HepG2 (cell line): ENCODE data around the gene BMF. TPM values are rescaled to one million over a fixed set of nuclear protein-coding genes. Genes with fewer than 3 reads are reported as not detected.
A peak's percentile ranks its signal among the peaks of the same experiment; 100 is the strongest.

Source experiments
- CBX5 ChIP-seq: sonication (generic); formaldehyde crosslinking; IDR thresholded peaks from 2 replicates; pipeline ENCODE4 v1.4.0; 2020; ENCODE audit warnings: missing genetic modification reagents, borderline replicate concordance
- CCAR2 ChIP-seq: fragments of 200-400 bp; formaldehyde crosslinking; optimal IDR thresholded peaks from 2 replicates; pipeline ENCODE3; 2018; ENCODE audit warnings: low read depth, mild to moderate bottlenecking, low read length, moderate library complexity
- FOXJ3 ChIP-seq: sonication (generic); formaldehyde crosslinking; IDR thresholded peaks from 2 replicates; pipeline ENCODE4 v1.4.0; 2020; ENCODE audit warnings: missing genetic modification reagents, mild to moderate bottlenecking, borderline replicate concordance
- FOXK1 ChIP-seq: sonication (generic); formaldehyde crosslinking; IDR thresholded peaks from 2 replicates; pipeline ENCODE4 v1.4.0; 2020; ENCODE audit warnings: low read depth, missing genetic modification reagents, borderline replicate concordance
- FOXK2 ChIP-seq: fragments of 450-650 bp; IDR thresholded peaks from 2 replicates; pipeline ENCODE4 v1.6.1; 2016
- HIC2 ChIP-seq: sonication (generic); formaldehyde crosslinking; IDR thresholded peaks from 2 replicates; pipeline ENCODE4 v1.9.0; 2022; ENCODE audit warnings: low read depth, missing genetic modification reagents
- JARID2 ChIP-seq: sonication (generic); formaldehyde crosslinking; IDR thresholded peaks from 2 replicates; pipeline ENCODE4 v1.8.1; 2023; ENCODE audit warnings: missing genetic modification reagents, inconsistent platforms; ENCODE audit not compliant: insufficient replicate concordance
- KLF11 ChIP-seq: IDR thresholded peaks from 2 replicates; pipeline ENCODE4 v1.6.1; 2016; ENCODE audit warnings: missing compliant biosample characterization
- MEIS2 ChIP-seq: sonication (generic); formaldehyde crosslinking; IDR thresholded peaks from 2 replicates; pipeline ENCODE4 v1.9.0; 2021; ENCODE audit warnings: mild to moderate bottlenecking, missing genetic modification reagents
- NFIB ChIP-seq: sonication (generic); formaldehyde crosslinking; IDR thresholded peaks from 2 replicates; pipeline ENCODE4 v1.9.0; 2021; ENCODE audit warnings: missing genetic modification reagents, mild to moderate bottlenecking, borderline replicate concordance
- NFKB2 ChIP-seq: sonication (generic); formaldehyde crosslinking; IDR thresholded peaks from 2 replicates; pipeline ENCODE4 v1.4.0; 2020; ENCODE audit warnings: missing genetic modification reagents, borderline replicate concordance
- SMARCE1 ChIP-seq: fragments of 450-650 bp; IDR thresholded peaks from 2 replicates; pipeline ENCODE4 v1.6.1; 2017; ENCODE audit warnings: borderline replicate concordance
- SOX5 ChIP-seq: IDR thresholded peaks from 2 replicates; pipeline ENCODE4 v1.6.1; 2016; ENCODE audit warnings: borderline replicate concordance
- SRSF4 ChIP-seq: fragments of 200-400 bp; formaldehyde crosslinking; IDR thresholded peaks from one replicate; pipeline ENCODE4 v1.6.1; 2018; ENCODE audit warnings: mild to moderate bottlenecking, low read depth, low read length, moderate library complexity; ENCODE audit not compliant: poor library complexity, severe bottlenecking
- SUZ12 ChIP-seq: fragments of 150-350 bp; IDR thresholded peaks from 2 replicates; pipeline ENCODE4 v1.6.1; 2014; ENCODE audit warnings: low read depth, low read length
- TSC22D2 ChIP-seq: sonication (generic); formaldehyde crosslinking; IDR thresholded peaks from 2 replicates; pipeline ENCODE4 v1.5.1; 2020; ENCODE audit warnings: missing genetic modification reagents, mild to moderate bottlenecking, borderline replicate concordance
- ZNF24 ChIP-seq: fragments of 450-650 bp; IDR thresholded peaks from 2 replicates; pipeline ENCODE4 v1.6.1; 2017; ENCODE audit warnings: antibody characterized with exemption, mild to moderate bottlenecking
- ZNF263 ChIP-seq: sonication (generic); formaldehyde crosslinking; IDR thresholded peaks from 2 replicates; pipeline ENCODE4 v1.4.0; 2020; ENCODE audit warnings: missing genetic modification reagents
- ZNF264 ChIP-seq: sonication (generic); formaldehyde crosslinking; IDR thresholded peaks from 2 replicates; pipeline ENCODE4 v1.4.0; 2020; ENCODE audit warnings: missing genetic modification reagents
- ZNF460 ChIP-seq: sonication (generic); formaldehyde crosslinking; IDR thresholded peaks from 2 replicates; pipeline ENCODE4 v1.5.1; 2020; ENCODE audit warnings: missing genetic modification reagents, mild to moderate bottlenecking, borderline replicate concordance
- ZNF496 ChIP-seq: sonication (generic); formaldehyde crosslinking; IDR thresholded peaks from 2 replicates; pipeline ENCODE4 v1.8.1; 2023; ENCODE audit warnings: mild to moderate bottlenecking, moderate library complexity, missing genetic modification reagents; ENCODE audit not compliant: insufficient replicate concordance
- ZNF510 ChIP-seq: sonication (generic); formaldehyde crosslinking; IDR thresholded peaks from 2 replicates; pipeline ENCODE4 v1.4.0; 2020; ENCODE audit warnings: low read depth, mild to moderate bottlenecking, missing genetic modification reagents
- ZNF513 ChIP-seq: sonication (generic); formaldehyde crosslinking; conservative IDR thresholded peaks from 2 replicates; pipeline ENCODE4 v1.5.0; 2020; ENCODE audit warnings: missing genetic modification reagents
- ZNF616 ChIP-seq: sonication (generic); formaldehyde crosslinking; IDR thresholded peaks from 2 replicates; pipeline ENCODE4 v1.5.0; 2020; ENCODE audit warnings: low read depth, mild to moderate bottlenecking, missing genetic modification reagents
- ZNF619 ChIP-seq: sonication (generic); formaldehyde crosslinking; IDR thresholded peaks from 2 replicates; pipeline ENCODE4 v1.4.0; 2020; ENCODE audit warnings: mild to moderate bottlenecking, missing genetic modification reagents
- ZNF766 ChIP-seq: sonication (generic); formaldehyde crosslinking; IDR thresholded peaks from 2 replicates; pipeline ENCODE4 v1.5.0; 2020; ENCODE audit warnings: missing genetic modification reagents, borderline replicate concordance
- ZNF816 ChIP-seq: sonication (generic); formaldehyde crosslinking; IDR thresholded peaks from 2 replicates; pipeline ENCODE4 v1.8.0; 2022; ENCODE audit warnings: missing genetic modification reagents, mild to moderate bottlenecking, borderline replicate concordance
- ZSCAN12 ChIP-seq: sonication (generic); formaldehyde crosslinking; IDR thresholded peaks from 2 replicates; pipeline ENCODE4 v1.9.0; 2021; ENCODE audit warnings: mild to moderate bottlenecking, missing genetic modification reagents
- polyA plus RNA-seq, 8 experiments: library from polyadenylated mRNA; depleted of rRNA in 3 of 8; stranded (reverse) in 7 of 8; unstranded in 1 of 8; fragments of >200 nt; fragmentation: Illumina TruSeq in 4 of 8; extraction: Trizol in 4 of 8; gene quantifications; 2 replicates each; pipeline versions ENCODE4 v1.2.1 to v1.2.3, GENCODE V29; 2011 to 2016; ENCODE audit warnings: low read depth in 4 of 8, missing spikeins in 1 of 8, mixed read lengths in 1 of 8; ENCODE audit not compliant: insufficient read depth in 1 of 8
- total RNA-seq, 5 experiments: library from RNA; depleted of rRNA; stranded (reverse); fragments of >200 nt; fragmentation: Illumina TruSeq; extraction: Trizol; gene quantifications; 2 replicates each; pipeline ENCODE4 v1.2.3, GENCODE V29; 2016; ENCODE audit warnings: low read depth in 1 of 5
- TF ChIP-seq, protein P1 (sequence below): sonication (generic); formaldehyde crosslinking; IDR thresholded peaks from 2 replicates; pipeline ENCODE4 v1.8.0; 2022; ENCODE audit warnings: mild to moderate bottlenecking, missing genetic modification reagents, moderate library complexity

The BMF gene
- total and polyA plus RNA-seq, 2 of the 13 experiments (the other 11 are each of a cell fraction or from before 2014, with no cell fraction given): 8.7 to 15.9 TPM

GRCh38 chr15:40115670-40116093, 7.0 kb upstream of the BMF start (continued):
- TF ChIP-seq SMARCE1 (no peak), ZNF263 (no peak), ZNF460 (CRISPR knock-in tag) (no peak), ZNF616 (CRISPR knock-in tag) (no peak), TSC22D2 (CRISPR knock-in tag) (no peak), ZNF513 (no peak), NFIB (CRISPR knock-in tag) (no peak), ZNF510 (CRISPR knock-in tag) (no peak), CCAR2 (no peak), JARID2 (CRISPR knock-in tag) (no peak), SOX5 (CRISPR knock-in tag) (peak; percentile 38; the same call in 1 of the 2 replicates), ZNF496 (CRISPR knock-in tag) (no peak), SUZ12 (no peak), ZNF24 (no peak), FOXK1 (CRISPR knock-in tag) (no peak), ZSCAN12 (CRISPR knock-in tag) (no peak), NFKB2 (CRISPR knock-in tag) (0 out of 2 replicates have a peak, but pooled peaks have one; percentile 40), CBX5 (CRISPR knock-in tag) (0 out of 2 replicates have a peak, but pooled peaks have one; percentile 34), KLF11 (CRISPR knock-in tag) (no peak), ZNF766 (CRISPR knock-in tag) (no peak), FOXJ3 (CRISPR knock-in tag) (no peak), ZNF619 (CRISPR knock-in tag) (no peak), FOXK2 (no peak), HIC2 (CRISPR knock-in tag) (0 out of 2 replicates have a peak, but pooled peaks have one; percentile 41), MEIS2 (CRISPR knock-in tag) (peak; percentile 59; the same call in 1 of the 2 replicates), ZNF816 (CRISPR knock-in tag) (no peak), SRSF4 (no peak), ZNF264 (CRISPR knock-in tag) (no peak; the same call in 1 of the 2 replicates)
- TF ChIP-seq, protein P1, sequence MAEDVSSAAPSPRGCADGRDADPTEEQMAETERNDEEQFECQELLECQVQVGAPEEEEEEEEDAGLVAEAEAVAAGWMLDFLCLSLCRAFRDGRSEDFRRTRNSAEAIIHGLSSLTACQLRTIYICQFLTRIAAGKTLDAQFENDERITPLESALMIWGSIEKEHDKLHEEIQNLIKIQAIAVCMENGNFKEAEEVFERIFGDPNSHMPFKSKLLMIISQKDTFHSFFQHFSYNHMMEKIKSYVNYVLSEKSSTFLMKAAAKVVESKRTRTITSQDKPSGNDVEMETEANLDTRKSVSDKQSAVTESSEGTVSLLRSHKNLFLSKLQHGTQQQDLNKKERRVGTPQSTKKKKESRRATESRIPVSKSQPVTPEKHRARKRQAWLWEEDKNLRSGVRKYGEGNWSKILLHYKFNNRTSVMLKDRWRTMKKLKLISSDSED (CRISPR knock-in tag): no peak
